GM18858 (cell line): Measurements from ENCODE around the gene UGT2B15.
"Not testable (repeated sequence)": the region's sequence is repeated elsewhere in the genome, so short reads cannot be mapped to it uniquely, and the experiment has no call there.

Source experiments
- ATAC-seq: cut with Tn5 transposase; IDR thresholded peaks from one replicate; pipeline ENCODE4 v1.9.1; 2021; ENCODE audit not compliant: unreplicated experiment

UGT2B15 gene

GRCh38 chr4:68670479-68670939, at the start of gene UGT2B15:
TSS of gene UGT2B15 (minus strand) at chr4:68670652. CDS start at chr4:68670618, 34 bp downstream.
- ATAC-seq: not testable (repeated sequence)

GRCh38 chr4:68719075-68719473, 48.6 kb upstream of the UGT2B15 start:
- no peak for ATAC-seq

GRCh38 chr4:68718447-68719074, 48.1 kb upstream of the UGT2B15 start:
- peak; percentile 29 for ATAC-seq

GRCh38 chr4:68717999-68718398, 47.5 kb upstream of the UGT2B15 start:
- peak; percentile 54 for ATAC-seq

- ATAC-seq: no peak
These were observed 43.9 kb upstream of the UGT2B15 start for GRCh38 chr4:68714400-68714799.

- ATAC-seq: no peak
These were observed 41.8 kb upstream of the UGT2B15 start for GRCh38 chr4:68712207-68712606.

- no peak for ATAC-seq
These were observed 38.1 kb upstream of the UGT2B15 start for GRCh38 chr4:68708566-68708965.

- ATAC-seq: not testable (repeated sequence)
These were observed 32.7 kb upstream of the UGT2B15 start for GRCh38 chr4:68703168-68703567.

GRCh38 chr4:68700152-68700551, 29.7 kb upstream of the UGT2B15 start:
- no peak for ATAC-seq

- no peak for ATAC-seq
These were observed 23.0 kb upstream of the UGT2B15 start for GRCh38 chr4:68693325-68694075.

GRCh38 chr4:68691186-68691585, 20.7 kb upstream of the UGT2B15 start:
- no peak for ATAC-seq

GRCh38 chr4:68683034-68683433, 12.6 kb upstream of the UGT2B15 start:
- ATAC-seq: no peak

- ATAC-seq: not testable (repeated sequence)
These were observed 10.8 kb upstream of the UGT2B15 start for GRCh38 chr4:68681298-68681697.

- ATAC-seq: no peak
These were observed 2.7 kb upstream of the UGT2B15 start for GRCh38 chr4:68673143-68673542.

- ATAC-seq: not testable (repeated sequence)
These were observed 765 bp upstream of the UGT2B15 start for GRCh38 chr4:68671217-68671616.

GRCh38 chr4:68668537-68669163, 1.8 kb downstream of the UGT2B15 start:
- ATAC-seq: not testable (repeated sequence)

GRCh38 chr4:68667551-68667950, 2.9 kb downstream of the UGT2B15 start:
- ATAC-seq: not testable (repeated sequence)

- not testable (repeated sequence) for ATAC-seq
These were observed 5.7 kb downstream of the UGT2B15 start for GRCh38 chr4:68664721-68665120.

GRCh38 chr4:68662836-68663574, 7.4 kb downstream of the UGT2B15 start:
- ATAC-seq: peak; percentile 52

GRCh38 chr4:68658672-68659071, 11.8 kb downstream of the UGT2B15 start:
- no peak for ATAC-seq

- ATAC-seq: peak; percentile 43
These were observed 13.3 kb downstream of the UGT2B15 start for GRCh38 chr4:68657022-68657594.
